HG03097 (cell line): Measurements from ENCODE around the gene PTPRN.
"Not testable (repeated sequence)": the region's sequence is repeated elsewhere in the genome, so short reads cannot be mapped to it uniquely, and the experiment has no call there.

ENCODE experiments used
- ATAC-seq: cut with Tn5 transposase; IDR thresholded peaks from one replicate; pipeline ENCODE4 v1.9.1; 2021; ENCODE audit not compliant: unreplicated experiment, low FRiP score

PTPRN gene

DNA sequence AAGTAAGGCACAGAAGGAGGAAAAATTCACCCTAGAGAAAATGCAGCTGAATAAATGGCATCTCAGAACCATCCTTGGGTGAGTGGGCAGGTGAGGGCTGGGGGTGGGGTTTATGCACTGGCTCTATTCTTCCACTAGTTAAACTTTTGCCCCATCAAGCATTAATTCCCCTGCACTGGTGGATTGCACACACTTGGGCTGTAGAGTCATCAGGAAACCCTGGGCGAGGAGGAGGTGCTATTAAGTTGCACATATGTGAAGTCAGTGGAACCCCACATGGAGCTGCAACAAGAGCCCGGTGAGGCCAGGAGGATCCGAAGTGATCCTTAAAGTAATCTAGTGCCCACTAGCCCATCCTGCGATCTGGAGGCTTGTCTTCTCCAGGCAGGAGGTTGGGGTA, 36.8 kb downstream of the PTPRN start:
- no peak for ATAC-seq

DNA sequence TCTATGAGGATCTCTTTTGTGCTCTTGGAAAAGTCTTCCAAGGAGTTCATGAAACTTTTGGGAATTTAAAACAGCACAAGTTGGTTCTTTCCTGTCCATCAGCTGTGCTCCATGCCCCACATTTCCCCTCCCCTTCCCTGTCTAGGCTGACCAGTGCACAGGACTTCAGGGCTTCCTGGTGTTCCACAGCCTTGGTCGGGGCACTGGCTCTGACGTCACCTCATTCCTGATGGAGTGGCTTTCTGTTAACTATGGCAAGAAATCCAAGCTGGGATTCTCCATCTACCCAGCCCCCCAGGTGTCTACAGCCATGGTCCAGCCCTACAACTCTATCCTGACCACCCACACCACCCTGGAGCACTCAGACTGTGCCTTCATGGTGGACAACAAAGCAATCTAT, 38.2 kb downstream of the PTPRN start:
- no peak for ATAC-seq

DNA sequence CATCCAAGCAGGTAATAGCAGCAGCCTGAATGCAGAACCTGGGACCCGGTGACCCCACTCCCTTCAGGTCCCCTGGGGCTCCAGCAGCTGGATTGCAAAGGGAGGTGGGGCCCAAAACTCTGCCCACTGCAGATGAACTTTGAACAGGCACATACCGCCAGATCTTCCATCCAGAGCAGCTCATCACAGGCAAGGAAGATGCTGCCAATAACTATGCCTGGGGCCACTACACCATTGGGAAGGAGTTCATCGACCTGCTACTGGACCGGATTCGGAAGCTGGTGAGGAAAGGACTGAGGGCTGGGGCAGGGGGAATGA, 39.2 kb downstream of the PTPRN start:
- ATAC-seq: no peak

DNA sequence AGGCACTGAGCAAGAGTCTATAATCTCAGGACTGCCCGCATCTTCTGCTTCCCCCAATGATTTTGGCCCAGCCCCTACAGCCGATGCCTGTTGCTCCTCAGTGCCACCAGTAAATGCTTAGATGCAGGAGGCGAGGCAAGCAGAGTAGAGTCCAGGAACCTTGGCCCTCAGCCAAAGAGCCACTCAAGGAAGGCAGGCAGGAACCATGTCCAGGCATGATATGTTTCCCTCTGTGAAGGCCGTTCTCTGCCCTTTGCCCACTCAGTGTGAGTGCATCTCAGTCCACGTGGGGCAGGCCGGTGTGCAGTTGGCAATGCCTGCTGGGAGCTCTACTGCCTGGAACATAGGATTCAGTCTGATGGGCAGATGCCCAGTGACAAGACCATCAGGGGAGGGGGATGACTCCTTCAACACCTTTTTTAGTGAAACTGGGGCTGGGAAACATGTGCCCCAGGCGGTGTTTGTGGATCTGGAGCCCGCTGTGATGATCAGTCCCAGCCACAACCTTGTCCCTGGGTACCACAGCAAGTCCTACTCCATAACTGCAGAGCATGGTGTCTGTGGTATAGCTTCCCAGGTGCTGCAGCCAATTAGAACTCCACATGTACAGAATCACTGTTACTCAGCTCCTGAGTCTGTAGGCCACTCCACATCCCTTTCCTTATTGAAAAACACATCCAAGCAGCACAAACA, 39.7 kb downstream of the PTPRN start:
- no peak for ATAC-seq

DNA sequence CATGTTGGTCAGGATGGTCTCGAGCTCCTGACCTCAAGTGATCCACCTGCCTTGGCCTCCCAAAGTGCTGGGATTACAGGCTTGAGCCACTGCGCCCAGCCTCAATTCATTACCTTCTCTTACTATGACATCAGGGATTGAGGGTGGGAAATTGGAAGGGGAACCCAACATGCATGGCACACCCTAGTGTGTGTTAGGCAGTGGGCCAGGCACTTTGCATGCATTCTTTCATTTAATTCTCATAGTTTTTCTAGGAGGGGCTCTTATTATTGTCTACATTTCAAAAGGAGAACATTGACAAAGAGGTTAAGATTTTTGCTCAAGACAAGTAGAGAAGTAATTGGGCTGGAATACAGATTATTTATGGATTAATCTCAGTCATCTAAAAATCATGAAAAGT, 40.9 kb downstream of the PTPRN start:
- ATAC-seq: no peak

DNA sequence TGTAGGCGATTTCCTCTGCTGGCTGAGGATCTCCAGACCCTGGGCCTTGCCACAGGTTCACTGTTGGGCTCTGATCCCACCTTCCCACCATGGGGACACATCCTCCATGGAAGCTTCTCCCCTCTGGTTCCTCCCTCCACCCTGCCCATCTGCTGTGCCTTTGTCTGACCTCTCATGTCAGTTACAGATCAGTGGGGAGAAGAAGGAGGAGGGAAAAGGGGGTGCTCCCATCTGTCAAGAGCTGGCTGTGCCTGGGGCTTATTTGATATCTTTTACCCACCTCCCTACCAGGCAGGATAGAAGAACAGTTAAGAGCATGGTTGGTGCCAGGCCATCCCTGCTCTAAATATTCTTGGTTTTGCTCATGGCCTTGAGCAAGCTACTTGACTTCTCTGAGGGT, 42.3 kb downstream of the PTPRN start:
- no peak for ATAC-seq

DNA sequence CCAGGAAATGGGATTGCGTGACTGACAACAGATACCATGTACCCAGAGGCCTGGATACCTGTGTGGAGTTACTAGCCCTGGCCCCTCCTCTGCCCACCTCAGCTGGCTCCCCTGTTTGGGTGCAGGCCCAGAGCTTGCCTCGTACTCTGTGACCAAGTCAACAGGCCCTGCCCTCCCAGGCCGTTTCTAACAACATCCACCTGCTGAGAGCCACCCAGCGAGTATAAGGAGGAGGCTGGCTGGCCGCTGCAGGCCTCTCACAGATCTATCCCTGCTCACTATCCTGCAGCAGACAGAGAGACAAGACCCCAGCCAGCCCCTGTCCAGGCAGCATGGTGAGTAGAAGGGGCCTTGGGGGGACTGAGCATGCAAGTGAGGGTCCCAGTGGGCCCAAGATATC, 43.0 kb downstream of the PTPRN start:
- ATAC-seq: no peak

DNA sequence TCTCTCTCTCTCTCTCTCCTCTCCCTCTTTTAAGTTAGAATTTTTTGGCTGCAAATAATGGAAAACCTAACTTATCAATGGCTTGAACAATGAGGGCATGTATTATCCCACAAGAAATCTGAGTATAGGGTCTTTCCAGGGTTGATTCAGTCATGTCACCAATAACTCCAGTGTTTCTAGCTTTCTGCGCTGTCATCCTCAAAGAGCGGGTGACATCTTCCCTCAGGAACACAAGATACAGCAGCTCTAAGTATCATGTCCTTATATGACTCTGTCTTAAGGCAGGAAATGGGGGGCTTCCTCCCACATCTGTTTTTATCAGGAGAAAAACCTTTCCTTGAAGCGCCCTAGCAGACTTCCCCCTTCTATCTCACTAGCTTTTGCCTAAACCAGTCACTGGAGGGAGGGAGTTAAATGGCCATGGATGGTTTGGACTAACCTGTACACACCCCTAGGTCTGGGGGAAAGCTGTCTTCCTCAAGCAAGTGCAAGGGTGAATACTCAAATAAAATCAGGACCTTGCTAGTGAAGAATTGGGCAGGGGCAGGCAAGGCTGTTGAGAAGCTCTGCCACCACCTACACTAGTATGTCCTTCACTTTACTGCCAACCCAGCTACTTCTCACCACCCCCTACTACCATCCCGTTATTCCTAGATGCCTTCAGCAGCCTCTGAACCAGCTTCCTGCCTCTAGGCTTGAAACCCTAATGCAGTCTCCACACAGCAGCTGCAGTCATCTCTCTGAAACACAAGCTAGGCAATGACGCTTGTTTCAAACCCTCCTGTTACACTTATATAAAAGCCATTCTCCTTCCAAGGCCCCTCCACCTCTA, 48.0 kb downstream of the PTPRN start:
- ATAC-seq: no peak

DNA sequence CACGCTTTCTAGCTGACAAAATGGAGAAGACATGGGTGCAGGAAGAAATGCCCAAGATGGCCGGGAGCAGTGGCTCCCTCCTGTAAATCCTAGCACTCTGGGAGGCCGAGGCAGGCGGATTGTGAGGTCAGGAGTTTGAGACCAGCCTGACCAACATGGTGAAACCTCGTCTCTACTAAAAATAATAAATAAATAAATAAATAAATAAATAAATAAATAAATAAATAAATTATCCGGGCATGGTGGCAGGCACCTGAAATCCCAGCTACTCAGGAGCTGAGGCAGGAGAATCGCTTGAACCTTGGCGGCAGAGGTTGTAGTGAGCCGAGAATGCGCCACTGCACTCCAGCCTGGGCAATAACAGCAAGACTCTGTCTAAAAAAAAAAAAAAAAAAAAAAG, 50.3 kb downstream of the PTPRN start:
- ATAC-seq: not testable (repeated sequence)

DNA sequence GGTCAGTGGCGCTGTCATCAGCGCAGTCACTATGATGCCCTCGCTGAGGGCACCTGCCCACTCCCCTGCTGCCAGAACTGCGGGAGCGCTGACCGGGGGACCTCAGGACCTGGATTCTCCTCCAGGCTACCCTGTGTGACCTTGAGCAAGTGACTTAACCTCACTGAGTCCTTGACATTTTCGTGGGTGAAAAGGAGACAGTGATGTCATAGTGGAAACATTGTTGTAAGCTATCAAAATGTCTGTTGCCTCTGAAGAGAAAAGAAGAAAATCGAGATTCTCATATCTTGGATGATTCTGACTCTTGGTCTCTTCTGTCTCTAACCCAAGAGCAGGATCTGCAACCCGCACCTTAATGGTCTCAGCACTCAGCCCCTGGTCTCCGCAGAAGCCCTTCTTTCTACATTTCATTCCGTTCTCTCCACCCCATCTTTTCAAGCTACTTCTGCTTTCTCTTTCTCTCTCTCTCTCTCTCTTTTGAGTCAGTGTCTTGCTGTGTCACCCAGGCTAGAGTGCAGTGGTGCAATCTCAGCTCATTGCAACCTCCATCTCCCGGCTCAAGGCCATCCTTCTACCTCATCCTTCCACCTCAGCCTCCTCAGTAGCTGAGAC, 54.5 kb downstream of the PTPRN start:
- peak; percentile 11 for ATAC-seq

DNA sequence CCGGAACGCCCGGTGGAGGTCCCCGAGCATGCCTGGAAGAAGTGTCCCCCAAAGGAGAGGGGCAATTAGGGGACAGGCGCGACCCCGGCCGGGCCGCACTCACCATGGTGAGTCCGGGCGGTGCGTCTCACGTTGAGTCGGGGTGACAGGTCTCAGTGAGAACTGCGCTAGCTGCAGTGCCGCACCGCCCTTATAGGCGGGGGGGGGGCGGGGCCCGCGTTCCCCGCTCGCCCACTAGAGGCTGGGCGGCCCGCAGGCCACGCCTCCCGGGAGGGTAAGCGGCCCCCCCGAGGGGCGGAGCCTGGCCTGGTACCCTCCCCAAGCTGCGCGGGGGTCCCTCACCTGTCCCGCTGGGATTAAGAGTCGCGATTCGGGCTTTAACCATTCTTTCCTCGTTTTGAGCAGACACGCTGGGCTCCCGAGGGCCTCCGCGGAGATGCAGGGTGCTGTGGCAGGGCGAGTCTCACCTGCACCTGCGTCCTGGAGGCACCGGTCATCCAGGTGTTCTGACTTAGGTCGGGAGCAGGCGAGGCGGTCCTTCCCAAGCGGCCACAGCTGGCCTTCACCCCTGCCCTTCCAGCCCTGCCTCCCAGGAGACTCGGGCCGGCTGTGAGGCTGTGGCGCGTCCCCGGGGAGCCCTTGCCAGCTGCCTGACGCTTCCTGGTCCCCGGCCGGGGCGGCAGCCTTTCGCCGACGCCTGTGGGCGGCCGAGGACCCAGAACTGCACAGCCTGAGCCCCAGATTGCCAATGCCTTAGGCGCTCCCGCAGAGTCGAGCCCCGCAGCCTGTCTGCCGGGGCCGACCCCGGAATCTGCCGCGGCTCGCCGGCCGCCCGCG, 55.2 kb downstream of the PTPRN start, which contains the start of gene TUBA4A:
Gene TUBA4A (minus strand): TSS at position 166 of the 837 bp plus-strand sequence. CDS start 60 bp downstream, at position 106.
- peak; percentile 56 for ATAC-seq

DNA sequence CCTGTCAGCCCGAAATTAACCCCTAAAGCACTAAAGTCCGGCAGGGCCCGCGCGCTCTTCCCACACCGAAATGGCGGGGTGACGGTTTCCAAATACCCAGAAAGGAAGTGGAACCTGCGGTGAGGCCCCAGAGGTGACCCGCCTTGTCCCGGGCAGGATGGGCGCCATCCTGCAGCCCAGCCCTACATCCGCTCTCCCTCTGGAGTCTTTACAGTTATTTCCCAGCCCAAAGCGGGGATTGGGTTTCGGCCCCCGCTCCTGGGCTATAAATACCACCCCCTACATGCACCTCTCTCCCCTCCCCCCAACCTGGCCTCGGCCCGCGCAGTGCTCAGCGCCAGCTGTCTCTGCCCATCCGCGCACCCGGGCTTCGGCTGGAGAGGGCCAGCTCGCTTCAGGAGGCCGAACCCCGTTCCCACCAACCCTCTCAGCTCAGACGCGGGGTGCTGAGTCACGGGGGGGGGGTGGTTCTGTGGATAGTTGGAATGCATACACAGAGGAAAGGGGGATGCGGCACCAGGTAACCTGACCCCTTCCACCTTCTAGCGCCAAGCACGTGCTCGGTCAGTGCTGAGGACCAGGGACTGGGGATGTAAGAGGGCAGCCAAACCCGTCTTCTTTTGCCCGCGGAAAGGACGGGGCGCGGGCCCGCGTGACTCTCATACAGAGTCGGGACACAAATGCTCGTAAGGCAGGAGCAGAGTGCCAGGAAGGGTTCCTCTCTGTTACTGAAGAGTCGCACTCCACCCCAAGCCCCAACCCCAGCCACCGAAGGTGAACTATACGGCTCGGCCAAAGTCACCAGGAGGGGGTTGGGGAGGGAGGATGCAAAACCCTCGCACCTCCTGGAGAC, 56.1 kb downstream of the PTPRN start, which contains the start of gene TUBA4B:
Gene TUBA4B (plus strand): TSS at position 344 of the 853 bp plus-strand sequence. CDS start 165 bp downstream, at position 509.
- ATAC-seq: no peak

DNA sequence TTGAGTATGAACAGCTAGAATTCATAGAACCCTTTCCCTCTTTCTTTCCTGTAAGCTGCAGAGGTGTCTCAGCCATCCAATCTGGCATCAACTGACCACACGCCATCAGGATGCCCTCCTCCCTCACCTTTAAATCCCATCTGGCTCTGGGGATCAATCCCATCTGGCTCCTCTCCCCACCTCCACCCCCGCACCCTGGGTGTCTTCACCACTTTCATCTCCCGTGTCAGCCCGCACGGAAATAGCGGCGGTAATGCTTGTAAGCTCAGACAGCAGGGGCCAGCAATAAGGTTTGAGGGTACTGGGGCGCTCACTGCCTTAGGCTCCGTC, 56.7 kb downstream of the PTPRN start:
- no peak for ATAC-seq

DNA sequence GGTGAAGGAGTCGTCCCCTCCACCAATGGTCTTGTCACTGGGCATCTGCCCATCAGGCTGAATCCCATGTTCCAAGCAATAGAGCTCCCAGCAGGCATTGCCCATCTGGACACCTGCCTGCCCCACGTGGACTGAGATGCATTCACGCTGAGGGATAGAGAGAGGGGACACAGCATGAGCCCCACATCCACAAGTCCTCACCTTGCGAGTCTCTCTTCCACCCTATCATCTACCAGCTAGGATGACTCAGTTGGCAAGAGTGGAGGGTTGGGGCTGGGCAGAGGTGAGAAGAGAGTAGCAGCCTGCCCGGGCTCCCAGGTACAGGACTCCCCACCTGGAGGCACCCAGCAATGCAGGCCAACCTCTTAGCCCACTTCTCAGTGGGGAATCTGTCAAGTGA, 57.1 kb downstream of the PTPRN start:
- no peak for ATAC-seq

DNA sequence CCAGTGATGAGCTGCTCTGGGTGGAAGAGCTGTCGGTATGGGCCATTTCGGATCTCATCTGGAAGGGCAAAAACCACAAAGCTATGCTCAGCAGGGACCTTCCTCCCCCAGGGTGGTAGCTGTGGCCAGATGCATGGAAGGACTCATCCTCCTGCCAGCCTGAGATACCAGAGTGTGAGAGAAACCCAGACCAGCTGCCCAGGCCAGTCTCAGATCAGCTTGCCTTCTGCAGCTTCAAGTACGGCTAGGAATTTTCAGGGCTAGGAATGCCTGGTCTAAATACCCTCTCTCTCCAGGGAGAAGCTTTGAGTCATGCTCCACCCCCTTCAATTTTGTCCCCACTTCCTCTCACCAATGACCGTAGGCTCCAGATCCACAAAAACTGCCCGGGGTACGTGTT, 57.5 kb downstream of the PTPRN start:
- ATAC-seq: no peak

DNA sequence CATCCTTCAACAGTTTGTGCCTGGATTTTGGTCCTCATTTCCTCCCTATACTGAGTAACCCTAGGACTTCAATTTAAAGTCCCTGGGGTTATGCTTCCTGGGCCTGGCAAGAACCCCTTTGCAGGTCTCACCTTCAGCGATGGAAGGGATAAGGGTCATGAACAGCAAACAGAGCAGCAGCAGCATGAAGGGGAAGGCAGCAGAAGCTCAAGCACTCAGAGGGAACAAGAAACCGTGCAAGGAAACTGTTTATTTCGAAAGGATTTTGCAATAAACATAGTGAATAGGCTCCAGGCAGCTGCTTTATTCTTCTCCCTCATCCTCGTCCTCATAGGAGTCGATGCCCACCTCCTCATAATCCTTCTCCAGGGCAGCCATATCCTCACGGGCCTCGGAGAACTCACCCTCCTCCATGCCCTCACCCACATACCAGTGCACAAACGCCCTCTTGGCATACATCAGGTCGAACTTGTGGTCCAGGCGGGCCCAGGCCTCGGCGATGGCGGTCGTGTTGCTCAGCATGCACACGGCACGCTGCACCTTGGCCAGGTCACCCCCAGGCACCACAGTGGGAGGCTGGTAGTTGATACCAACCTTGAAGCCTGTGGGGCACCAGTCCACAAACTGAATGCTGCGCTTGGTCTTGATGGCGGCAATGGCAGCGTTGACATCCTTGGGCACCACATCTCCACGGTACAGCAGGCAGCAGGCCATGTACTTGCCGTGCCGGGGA, 59.0 kb downstream of the PTPRN start:
- no peak for ATAC-seq

DNA sequence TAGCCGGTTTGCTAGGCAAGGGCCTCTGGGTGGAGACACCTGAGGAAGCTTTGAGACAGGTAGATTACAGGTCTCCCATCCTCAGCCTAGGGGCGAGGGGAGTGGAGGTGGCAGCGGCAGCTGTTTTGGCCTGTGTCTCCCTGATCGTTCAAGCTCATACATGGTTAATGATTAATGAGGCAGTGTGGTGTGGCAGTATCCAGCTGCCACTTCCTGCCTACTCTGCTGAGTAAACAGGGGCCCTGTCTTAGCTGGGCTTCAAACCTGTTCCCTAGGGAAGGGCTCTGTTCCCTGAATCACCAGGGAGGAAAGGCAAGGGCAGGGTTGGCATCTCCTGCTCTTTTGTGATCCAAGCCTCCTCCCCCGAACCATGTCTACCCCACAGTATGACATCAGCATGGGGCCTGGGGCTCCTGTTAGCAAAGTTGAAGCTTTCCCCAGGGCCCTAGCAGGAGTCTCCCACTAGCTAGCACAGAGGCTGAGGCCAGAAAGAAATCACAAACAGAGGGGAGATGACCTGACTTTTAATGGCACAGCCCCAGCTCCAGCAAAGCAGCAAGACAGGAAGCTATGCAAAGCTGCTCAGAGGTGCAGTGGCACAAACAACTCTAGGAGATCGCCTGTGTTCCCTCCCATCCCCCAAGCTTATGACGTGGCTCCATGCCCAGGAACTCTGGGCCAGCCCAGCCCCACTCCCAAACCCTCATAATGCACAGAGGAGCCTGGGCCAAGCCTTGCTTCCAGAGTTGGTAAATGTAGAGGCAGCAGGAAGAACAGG, 59.8 kb downstream of the PTPRN start:
- ATAC-seq: peak; percentile 44

DNA sequence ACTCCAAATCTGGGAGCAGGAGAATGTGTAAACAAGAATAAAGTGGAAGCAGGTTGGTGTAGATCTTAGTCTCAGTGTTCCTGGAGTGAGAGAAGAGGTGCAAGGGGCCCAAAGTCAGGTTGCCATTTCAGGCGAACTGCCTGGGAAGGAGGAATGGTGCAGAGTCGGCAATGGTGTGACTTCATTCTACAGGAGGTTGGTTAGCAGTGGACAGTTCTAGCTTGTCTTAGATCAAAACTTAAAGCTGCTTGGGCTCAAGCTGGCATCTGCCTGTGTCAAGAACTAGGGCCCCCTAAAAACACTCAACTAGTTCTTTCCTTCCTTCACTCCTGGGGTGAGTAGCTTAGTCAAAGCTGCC, 60.4 kb downstream of the PTPRN start:
- no peak for ATAC-seq
